ENCODE results near the gene COL6A2.
A peak's percentile ranks its signal among the peaks of the same experiment; 100 is the strongest.
"Not testable (repeated sequence)": the region's sequence is repeated elsewhere in the genome, so short reads cannot be mapped to it uniquely, and the experiment has no call there.

The COL6A2 gene

GRCh38 chr21:46095814-46096595, 1.9 kb upstream of the COL6A2 start:
- Histone ChIP-seq H3K27me3 (ENCODE audit: insufficient read depth, low read length) (no peaks in the 10 kb centered on the region), H3K4me3 (ENCODE audit: low read depth, low read length) (peak overlapping the region; percentile 95), H3K27ac (ENCODE audit: low read depth, low read length) (no peak overlapping the region), H3K36me3 (ENCODE audit: insufficient read depth, low read length) (peaks cover 5% of the 10 kb centered on the region; the same call in 1 of the 2 replicates), H2AFZ (ENCODE audit: low read length, unreplicated experiment) (no peak overlapping the region), H3K79me2 (ENCODE audit: control insufficient read depth, insufficient read depth, low read length, unreplicated experiment) (peaks cover 32% of the 10 kb centered on the region), H3K4me1 (ENCODE audit: control insufficient read depth, insufficient read depth, low read length, unreplicated experiment) (peaks cover 32% of the 10 kb centered on the region)

- Histone ChIP-seq H3K27ac (ENCODE audit: low read depth, low read length) (peak overlapping the region; percentile 79; the same call in 1 of the 2 replicates), H3K4me1 (ENCODE audit: control insufficient read depth, insufficient read depth, low read length, unreplicated experiment) (peaks cover 34% of the 10 kb centered on the region), H3K79me2 (ENCODE audit: control insufficient read depth, insufficient read depth, low read length, unreplicated experiment) (peaks cover 39% of the 10 kb centered on the region), H2AFZ (ENCODE audit: low read length, unreplicated experiment) (no peak overlapping the region), H3K4me3 (ENCODE audit: low read depth, low read length) (peak overlapping the region; percentile 95), H3K27me3 (ENCODE audit: insufficient read depth, low read length) (no peaks in the 10 kb centered on the region), H3K36me3 (ENCODE audit: insufficient read depth, low read length) (peaks cover 13% of the 10 kb centered on the region)
Observed at GRCh38 chr21:46096596-46097335, 1.1 kb upstream of the COL6A2 start.

GRCh38 chr21:46098303-46099141, 610 bp downstream of the COL6A2 start:
- H3K36me3 ChIP-seq (ENCODE audit: insufficient read depth, low read length), result peaks cover 30% of the 10 kb centered on the region
- peak overlapping the region; percentile 95 for H3K4me3 ChIP-seq (ENCODE audit: low read depth, low read length)
- H3K4me1 ChIP-seq (ENCODE audit: control insufficient read depth, insufficient read depth, low read length, unreplicated experiment), result peaks cover 22% of the 10 kb centered on the region
- no peaks in the 10 kb centered on the region for H3K27me3 ChIP-seq (ENCODE audit: insufficient read depth, low read length)
- peak overlapping the region; percentile 79 for H3K27ac ChIP-seq (ENCODE audit: low read depth, low read length)
- peaks cover 57% of the 10 kb centered on the region for H3K79me2 ChIP-seq (ENCODE audit: control insufficient read depth, insufficient read depth, low read length, unreplicated experiment)
- H2AFZ ChIP-seq (ENCODE audit: low read length, unreplicated experiment), result no peak overlapping the region

GRCh38 chr21:46099476-46099875, 1.6 kb downstream of the COL6A2 start:
- H3K27ac ChIP-seq (ENCODE audit: low read depth, low read length), result peak overlapping the region; percentile 79
- no peak overlapping the region for H2AFZ ChIP-seq (ENCODE audit: low read length, unreplicated experiment)
- peaks cover 67% of the 10 kb centered on the region for H3K79me2 ChIP-seq (ENCODE audit: control insufficient read depth, insufficient read depth, low read length, unreplicated experiment)
- H3K36me3 ChIP-seq (ENCODE audit: insufficient read depth, low read length), result peaks cover 40% of the 10 kb centered on the region
- peaks cover 24% of the 10 kb centered on the region for H3K4me1 ChIP-seq (ENCODE audit: control insufficient read depth, insufficient read depth, low read length, unreplicated experiment)
- H3K27me3 ChIP-seq (ENCODE audit: insufficient read depth, low read length), result no peaks in the 10 kb centered on the region
- peak overlapping the region; percentile 95 for H3K4me3 ChIP-seq (ENCODE audit: low read depth, low read length)

GRCh38 chr21:46100020-46100419, 2.1 kb downstream of the COL6A2 start:
- peaks cover 25% of the 10 kb centered on the region for H3K4me1 ChIP-seq (ENCODE audit: control insufficient read depth, insufficient read depth, low read length, unreplicated experiment)
- H2AFZ ChIP-seq (ENCODE audit: low read length, unreplicated experiment), result no peak overlapping the region
- peak overlapping the region; percentile 79 for H3K27ac ChIP-seq (ENCODE audit: low read depth, low read length)
- H3K79me2 ChIP-seq (ENCODE audit: control insufficient read depth, insufficient read depth, low read length, unreplicated experiment), result peaks cover 72% of the 10 kb centered on the region
- H3K27me3 ChIP-seq (ENCODE audit: insufficient read depth, low read length), result no peaks in the 10 kb centered on the region
- H3K36me3 ChIP-seq (ENCODE audit: insufficient read depth, low read length), result peaks cover 45% of the 10 kb centered on the region
- peak overlapping the region; percentile 95 for H3K4me3 ChIP-seq (ENCODE audit: low read depth, low read length)

- H3K4me1 ChIP-seq (ENCODE audit: control insufficient read depth, insufficient read depth, low read length, unreplicated experiment), result peaks cover 25% of the 10 kb centered on the region
- peaks cover 47% of the 10 kb centered on the region for H3K36me3 ChIP-seq (ENCODE audit: insufficient read depth, low read length)
- H3K27ac ChIP-seq (ENCODE audit: low read depth, low read length), result peak overlapping the region; percentile 79
- H2AFZ ChIP-seq (ENCODE audit: low read length, unreplicated experiment), result no peak overlapping the region
- peaks cover 76% of the 10 kb centered on the region for H3K79me2 ChIP-seq (ENCODE audit: control insufficient read depth, insufficient read depth, low read length, unreplicated experiment)
- H3K27me3 ChIP-seq (ENCODE audit: insufficient read depth, low read length), result no peaks in the 10 kb centered on the region
- H3K4me3 ChIP-seq (ENCODE audit: low read depth, low read length), result peak overlapping the region; percentile 95
Observed at GRCh38 chr21:46100426-46100825, 2.5 kb downstream of the COL6A2 start.

GRCh38 chr21:46100906-46101305, 3.0 kb downstream of the COL6A2 start:
- Histone ChIP-seq H3K36me3 (ENCODE audit: insufficient read depth, low read length) (peaks cover 52% of the 10 kb centered on the region), H3K4me3 (ENCODE audit: low read depth, low read length) (peak overlapping the region; percentile 95), H2AFZ (ENCODE audit: low read length, unreplicated experiment) (no peak overlapping the region), H3K79me2 (ENCODE audit: control insufficient read depth, insufficient read depth, low read length, unreplicated experiment) (peaks cover 81% of the 10 kb centered on the region), H3K27ac (ENCODE audit: low read depth, low read length) (peak overlapping the region; percentile 79), H3K27me3 (ENCODE audit: insufficient read depth, low read length) (no peaks in the 10 kb centered on the region), H3K4me1 (ENCODE audit: control insufficient read depth, insufficient read depth, low read length, unreplicated experiment) (peaks cover 25% of the 10 kb centered on the region)

- Histone ChIP-seq H3K27me3 (ENCODE audit: insufficient read depth, low read length) (no peaks in the 10 kb centered on the region), H2AFZ (ENCODE audit: low read length, unreplicated experiment) (no peak overlapping the region), H3K27ac (ENCODE audit: low read depth, low read length) (peak overlapping the region; percentile 23; the same call in 1 of the 2 replicates), H3K79me2 (ENCODE audit: control insufficient read depth, insufficient read depth, low read length, unreplicated experiment) (peaks cover 98% of the 10 kb centered on the region), H3K4me1 (ENCODE audit: control insufficient read depth, insufficient read depth, low read length, unreplicated experiment) (peaks cover 14% of the 10 kb centered on the region), H3K4me3 (ENCODE audit: low read depth, low read length) (no peak overlapping the region), H3K36me3 (ENCODE audit: insufficient read depth, low read length) (peaks cover 75% of the 10 kb centered on the region)
Observed at GRCh38 chr21:46104104-46104503, 6.2 kb downstream of the COL6A2 start.

- H3K4me3 ChIP-seq (ENCODE audit: low read depth, low read length); H3K4me1 ChIP-seq (ENCODE audit: control insufficient read depth, insufficient read depth, low read length, unreplicated experiment); H3K27ac ChIP-seq (ENCODE audit: low read depth, low read length); H3K27me3 ChIP-seq (ENCODE audit: insufficient read depth, low read length); H2AFZ ChIP-seq (ENCODE audit: low read length, unreplicated experiment): not testable (repeated sequence)
- peaks cover 75% of the 10 kb centered on the region for H3K36me3 ChIP-seq (ENCODE audit: insufficient read depth, low read length)
- H3K79me2 ChIP-seq (ENCODE audit: control insufficient read depth, insufficient read depth, low read length, unreplicated experiment), result peaks cover 97% of the 10 kb centered on the region
Observed at GRCh38 chr21:46107376-46107775, 9.5 kb downstream of the COL6A2 start.

GRCh38 chr21:46108827-46109312, 11.0 kb downstream of the COL6A2 start:
- peaks cover 90% of the 10 kb centered on the region for H3K79me2 ChIP-seq (ENCODE audit: control insufficient read depth, insufficient read depth, low read length, unreplicated experiment)
- peaks cover 74% of the 10 kb centered on the region for H3K36me3 ChIP-seq (ENCODE audit: insufficient read depth, low read length)
- H3K4me3 ChIP-seq (ENCODE audit: low read depth, low read length), result no peak overlapping the region
- no peaks in the 10 kb centered on the region for H3K27me3 ChIP-seq (ENCODE audit: insufficient read depth, low read length)
- H3K27ac ChIP-seq (ENCODE audit: low read depth, low read length), result no peak overlapping the region
- peaks cover 4% of the 10 kb centered on the region for H3K4me1 ChIP-seq (ENCODE audit: control insufficient read depth, insufficient read depth, low read length, unreplicated experiment)
- no peak overlapping the region for H2AFZ ChIP-seq (ENCODE audit: low read length, unreplicated experiment)

Data from ACC112 (cell line).